ENCODE results near the gene OXSR1.

GRCh38 chr3:38164643-38164951, 740 bp upstream of the OXSR1 start:
- TF ChIP-seq POLR2A (IDR thresholded peaks at IDR 0.05) (peak in 1 of 2 donors; percentile 51), CTCF (IDR thresholded peaks at IDR 0.05) (no peak), EP300 (IDR thresholded peaks at IDR 0.05) (no peak)
